GM19025 (cell line): Measurements from ENCODE around the gene GIT1.

Experiments used
- ATAC-seq: cut with Tn5 transposase; IDR thresholded peaks from one replicate; pipeline ENCODE4 v1.9.1; 2021; ENCODE audit warnings: mild to moderate bottlenecking, low read depth, moderate library complexity; ENCODE audit not compliant: unreplicated experiment

GIT1 gene

GRCh38 chr17:29546830-29547229 lies 42.6 kb downstream of the GIT1 start:
- no peak for ATAC-seq

GRCh38 chr17:29546085-29546484 lies 43.4 kb downstream of the GIT1 start:
- no peak for ATAC-seq

- ATAC-seq, result no peak
Measured at GRCh38 chr17:29544066-29544465, 45.4 kb downstream of the GIT1 start.

GRCh38 chr17:29533976-29534375 lies 55.5 kb downstream of the GIT1 start:
- ATAC-seq, result no peak

GRCh38 chr17:29526322-29526721 lies 63.1 kb downstream of the GIT1 start:
- no peak for ATAC-seq

- ATAC-seq, result no peak
Measured at GRCh38 chr17:29524692-29525091, 64.8 kb downstream of the GIT1 start.
